K562 (cell line): ENCODE data around the gene KCNH2. TPM values are rescaled to one million over a fixed set of nuclear protein-coding genes. Genes with fewer than 3 reads are reported as not detected.

Experiments used
- BRD9 ChIP-seq: fragments of 450-650 bp; IDR thresholded peaks from 2 replicates; pipeline ENCODE4 v1.6.1; 2018; ENCODE audit warnings: low read depth; ENCODE audit not compliant: partially characterized antibody
- CHCHD3 ChIP-seq: fragments of 250-450 bp; sonication (Bioruptor Pico); IDR thresholded peaks from 2 replicates; pipeline ENCODE4 v2.1.2; 2022; ENCODE audit warnings: mild to moderate bottlenecking
- CHD4 ChIP-seq: fragments of 200-600 bp; sonication (generic); IDR thresholded peaks from 3 replicates; pipeline ENCODE4 v1.6.1; 2012; ENCODE audit warnings: low read depth, mild to moderate bottlenecking, mixed read lengths, low read length, inconsistent platforms; ENCODE audit not compliant: insufficient read depth, insufficient replicate concordance, poor library complexity, severe bottlenecking
- CXXC5 ChIP-seq: fragments of 250-450 bp; sonication (Bioruptor Pico); IDR thresholded peaks from 2 replicates; pipeline ENCODE4 v1.8.0; 2022; ENCODE audit warnings: inconsistent platforms, mild to moderate bottlenecking, moderate library complexity
- HNRNPLL ChIP-seq: fragments of 200-400 bp; formaldehyde crosslinking; IDR thresholded peaks from 2 replicates; pipeline ENCODE4 v1.6.1; 2017; ENCODE audit warnings: low read length, low read depth, mild to moderate bottlenecking; ENCODE audit not compliant: poor library complexity, severe bottlenecking
- IFI16 ChIP-seq: fragments of 250-450 bp; sonication (Bioruptor Pico); IDR thresholded peaks from 2 replicates; pipeline ENCODE4 v2.1.2; 2022; ENCODE audit warnings: mild to moderate bottlenecking, inconsistent platforms
- JUN ChIP-seq, 2 experiments: sonication (generic) in 1 of 2; formaldehyde crosslinking in 1 of 2; IDR thresholded peaks; 2 replicates each; pipeline versions ENCODE4 v1.6.1 to v1.8.0; 2012 to 2022; ENCODE audit warnings: borderline replicate concordance in 2 of 2, mild to moderate bottlenecking in 2 of 2, improper control_type of control experiment in 1 of 2, low read depth in 1 of 2, low read length in 1 of 2, missing genetic modification reagents in 1 of 2
- MCM3 ChIP-seq: fragments of 450-650 bp; IDR thresholded peaks from 2 replicates; pipeline ENCODE4 v1.6.1; 2016
- MIER1 ChIP-seq: fragments of 450-650 bp; IDR thresholded peaks from 2 replicates; pipeline ENCODE4 v1.6.1; 2016; ENCODE audit warnings: antibody characterized with exemption, mild to moderate bottlenecking, low read depth
- NELFE ChIP-seq: IDR thresholded peaks from 2 replicates; pipeline ENCODE4 v1.6.1; 2011; ENCODE audit warnings: mild to moderate bottlenecking; ENCODE audit not compliant: insufficient read depth, insufficient read length
- PML ChIP-seq: IDR thresholded peaks from 2 replicates; pipeline ENCODE4 v1.6.1; 2012; ENCODE audit warnings: low read length, inconsistent platforms
- RBFOX2 ChIP-seq: fragments of 200-400 bp; formaldehyde crosslinking; IDR thresholded peaks from 2 replicates; pipeline ENCODE4 v1.6.1; 2017; ENCODE audit warnings: low read depth, mild to moderate bottlenecking, low read length, moderate library complexity
- TAF9B ChIP-seq: fragments of 450-650 bp; IDR thresholded peaks from 2 replicates; pipeline ENCODE4 v1.6.1; 2018; ENCODE audit warnings: mild to moderate bottlenecking; ENCODE audit not compliant: partially characterized antibody
- TRIM28 ChIP-seq: fragments of 450-650 bp; IDR thresholded peaks from 2 replicates; pipeline ENCODE4 v1.6.1; 2017
- ZNF239 ChIP-seq: fragments of 250-450 bp; sonication (Bioruptor Pico); IDR thresholded peaks from 2 replicates; pipeline ENCODE4 v1.4.0; 2020; ENCODE audit warnings: mild to moderate bottlenecking
- ZNF431 ChIP-seq: sonication (generic); formaldehyde crosslinking; IDR thresholded peaks from 2 replicates; pipeline ENCODE4 v1.8.0; 2022; ENCODE audit warnings: mild to moderate bottlenecking, missing genetic modification reagents
- ZNF436 ChIP-seq: fragments of 250-450, 450-650 bp; sonication (Bioruptor Pico); formaldehyde crosslinking; IDR thresholded peaks from 2 replicates; pipeline ENCODE4 v1.7.0; 2020; ENCODE audit warnings: mild to moderate bottlenecking
- ZNF785 ChIP-seq: fragments of 250-450 bp; sonication (Bioruptor Pico); IDR thresholded peaks from 2 replicates; pipeline ENCODE4 v1.4.0; 2020; ENCODE audit warnings: mild to moderate bottlenecking
- polyA plus RNA-seq, 8 experiments: library from polyadenylated mRNA; depleted of rRNA in 4 of 8; stranded (reverse) in 5 of 8; unstranded in 3 of 8; fragments of >200 nt; fragmentation: Nextera tagmentation in 2 of 8; fragmentation: Illumina TruSeq in 1 of 8; extraction: Ambion mirVana in 2 of 8; extraction: Trizol in 1 of 8; gene quantifications; 2 replicates each; pipeline versions ENCODE4 v1.2.1 to v1.2.3, GENCODE V29; 2011 to 2014; ENCODE audit warnings: inconsistent platforms in 1 of 8, missing spikeins in 1 of 8
- total RNA-seq, 7 experiments: library from RNA; depleted of rRNA in 6 of 7; stranded (reverse); fragments of >200 nt in 6 of 7; fragmentation: Illumina TruSeq in 2 of 7; extraction: Trizol in 2 of 7; gene quantifications; 2 replicates each; pipeline versions ENCODE4 v1.2.1 to v1.2.3, GENCODE V29; 2011 to 2021; ENCODE audit warnings: low replicate concordance in 1 of 7
- TF ChIP-seq, protein P1 (sequence below): fragments of 250-450 bp; sonication (Bioruptor Pico); IDR thresholded peaks from 2 replicates; pipeline ENCODE4 v1.4.0; 2020; ENCODE audit warnings: mild to moderate bottlenecking, moderate library complexity
- TF ChIP-seq, protein P2 (sequence below): sonication (generic); formaldehyde crosslinking; IDR thresholded peaks from 2 replicates; pipeline ENCODE4 v1.8.0; 2022; ENCODE audit warnings: mild to moderate bottlenecking, missing genetic modification reagents
- TF ChIP-seq, protein P3 (sequence below): fragments of 250-450 bp; sonication (Bioruptor Pico); IDR thresholded peaks from 2 replicates; pipeline ENCODE4 v1.8.0; 2021; ENCODE audit warnings: borderline replicate concordance, mild to moderate bottlenecking, moderate library complexity; ENCODE audit not compliant: poor library complexity, severe bottlenecking
- TF ChIP-seq, protein P4 (sequence below): IDR thresholded peaks from 2 replicates; pipeline ENCODE4 v1.6.1; 2011; ENCODE audit not compliant: insufficient read length; ENCODE audit errors: extremely low read depth
- TF ChIP-seq, protein P5 (sequence below): fragments of 250-450 bp; sonication (Bioruptor Pico); IDR thresholded peaks from 2 replicates; pipeline ENCODE4 v1.5.0; 2021

The KCNH2 gene
- total and polyA plus RNA-seq, 9 of the 15 experiments (the other 6 are each of a cell fraction or from before 2014, with no cell fraction given) = 18.1 to 368 (median 218) TPM

DNA sequence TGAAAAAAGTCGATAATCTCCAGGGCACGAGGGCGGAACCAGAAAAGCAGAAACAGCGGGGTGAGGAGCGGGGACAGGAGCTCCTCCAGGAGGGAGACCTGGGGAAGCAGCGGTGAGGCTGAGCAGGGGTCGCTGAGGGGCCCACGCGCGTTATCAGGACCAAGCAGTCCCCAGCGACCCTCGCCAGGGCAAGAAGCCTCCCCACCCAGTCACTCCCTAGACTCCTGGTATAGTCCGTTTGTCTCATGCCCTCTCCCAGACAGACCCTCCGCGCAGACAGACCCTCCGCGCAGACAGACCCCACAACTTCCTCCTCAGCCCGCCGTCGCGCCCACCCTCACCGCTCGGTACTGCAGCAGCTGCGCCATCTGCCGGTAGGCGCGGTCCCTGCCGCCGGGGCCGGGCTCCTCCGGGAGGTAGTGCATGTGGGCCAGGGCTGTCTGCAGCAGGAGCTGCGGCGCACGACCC is 39.9 kb upstream of the KCNH2 start (continued):
- TF ChIP-seq, protein P1, sequence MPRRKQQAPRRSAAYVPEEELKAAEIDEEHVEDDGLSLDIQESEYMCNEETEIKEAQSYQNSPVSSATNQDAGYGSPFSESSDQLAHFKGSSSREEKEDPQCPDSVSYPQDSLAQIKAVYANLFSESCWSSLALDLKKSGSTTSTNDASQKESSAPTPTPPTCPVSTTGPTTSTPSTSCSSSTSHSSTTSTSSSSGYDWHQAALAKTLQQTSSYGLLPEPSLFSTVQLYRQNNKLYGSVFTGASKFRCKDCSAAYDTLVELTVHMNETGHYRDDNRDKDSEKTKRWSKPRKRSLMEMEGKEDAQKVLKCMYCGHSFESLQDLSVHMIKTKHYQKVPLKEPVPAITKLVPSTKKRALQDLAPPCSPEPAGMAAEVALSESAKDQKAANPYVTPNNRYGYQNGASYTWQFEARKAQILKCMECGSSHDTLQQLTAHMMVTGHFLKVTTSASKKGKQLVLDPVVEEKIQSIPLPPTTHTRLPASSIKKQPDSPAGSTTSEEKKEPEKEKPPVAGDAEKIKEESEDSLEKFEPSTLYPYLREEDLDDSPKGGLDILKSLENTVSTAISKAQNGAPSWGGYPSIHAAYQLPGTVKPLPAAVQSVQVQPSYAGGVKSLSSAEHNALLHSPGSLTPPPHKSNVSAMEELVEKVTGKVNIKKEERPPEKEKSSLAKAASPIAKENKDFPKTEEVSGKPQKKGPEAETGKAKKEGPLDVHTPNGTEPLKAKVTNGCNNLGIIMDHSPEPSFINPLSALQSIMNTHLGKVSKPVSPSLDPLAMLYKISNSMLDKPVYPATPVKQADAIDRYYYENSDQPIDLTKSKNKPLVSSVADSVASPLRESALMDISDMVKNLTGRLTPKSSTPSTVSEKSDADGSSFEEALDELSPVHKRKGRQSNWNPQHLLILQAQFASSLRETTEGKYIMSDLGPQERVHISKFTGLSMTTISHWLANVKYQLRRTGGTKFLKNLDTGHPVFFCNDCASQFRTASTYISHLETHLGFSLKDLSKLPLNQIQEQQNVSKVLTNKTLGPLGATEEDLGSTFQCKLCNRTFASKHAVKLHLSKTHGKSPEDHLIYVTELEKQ (CRISPR knock-in tag) = no peak; the same call in 1 of the 2 replicates
- TF ChIP-seq CHD4 = peak; percentile 79
- TF ChIP-seq ZNF431 (CRISPR knock-in tag) = peak; percentile 50; the same call in 1 of the 2 replicates
- TF ChIP-seq RBFOX2 = peak; percentile 81
- peak; percentile 62; the same call in 1 of the 2 replicates for TF ChIP-seq MIER1
- TF ChIP-seq ZNF436 (CRISPR knock-in tag) = no peak
- TF ChIP-seq, protein P2, sequence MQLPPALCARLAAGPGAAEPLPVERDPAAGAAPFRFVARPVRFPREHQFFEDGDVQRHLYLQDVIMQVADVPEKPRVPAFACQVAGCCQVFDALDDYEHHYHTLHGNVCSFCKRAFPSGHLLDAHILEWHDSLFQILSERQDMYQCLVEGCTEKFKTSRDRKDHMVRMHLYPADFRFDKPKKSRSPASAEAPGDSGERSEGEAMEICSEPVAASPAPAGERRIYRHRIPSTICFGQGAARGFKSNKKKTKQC (CRISPR knock-in tag) = peak; percentile 71; the same call in 1 of the 2 replicates
- TF ChIP-seq TAF9B = no peak
- TF ChIP-seq, protein P3, sequence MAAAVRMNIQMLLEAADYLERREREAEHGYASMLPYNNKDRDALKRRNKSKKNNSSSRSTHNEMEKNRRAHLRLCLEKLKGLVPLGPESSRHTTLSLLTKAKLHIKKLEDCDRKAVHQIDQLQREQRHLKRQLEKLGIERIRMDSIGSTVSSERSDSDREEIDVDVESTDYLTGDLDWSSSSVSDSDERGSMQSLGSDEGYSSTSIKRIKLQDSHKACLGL (CRISPR knock-in tag) = no peak
- TF ChIP-seq ZNF239 (CRISPR knock-in tag) = no peak
- no peak for TF ChIP-seq PML
- TF ChIP-seq ZNF785 = no peak
- TF ChIP-seq CXXC5 (CRISPR knock-in tag) = peak; percentile 68
- TF ChIP-seq, protein P4, sequence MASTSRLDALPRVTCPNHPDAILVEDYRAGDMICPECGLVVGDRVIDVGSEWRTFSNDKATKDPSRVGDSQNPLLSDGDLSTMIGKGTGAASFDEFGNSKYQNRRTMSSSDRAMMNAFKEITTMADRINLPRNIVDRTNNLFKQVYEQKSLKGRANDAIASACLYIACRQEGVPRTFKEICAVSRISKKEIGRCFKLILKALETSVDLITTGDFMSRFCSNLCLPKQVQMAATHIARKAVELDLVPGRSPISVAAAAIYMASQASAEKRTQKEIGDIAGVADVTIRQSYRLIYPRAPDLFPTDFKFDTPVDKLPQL = no peak
- peak; percentile 55; the same call in 1 of the 2 replicates for TF ChIP-seq TRIM28
- TF ChIP-seq NELFE = no peak
- peak; percentile 32 for TF ChIP-seq HNRNPLL
- no peak for TF ChIP-seq CHCHD3 (CRISPR knock-in tag)
- TF ChIP-seq JUN (IDR thresholded peaks at IDR 0.05; ENCODE audit: borderline replicate concordance, low read depth, low read length) = peak; percentile 20; the same call in 1 of the 2 replicates
- no peak; the same call in 1 of the 2 replicates for TF ChIP-seq JUN (CRISPR knock-in tag; IDR thresholded peaks at IDR 0.05; ENCODE audit: borderline replicate concordance)
- TF ChIP-seq, protein P5, sequence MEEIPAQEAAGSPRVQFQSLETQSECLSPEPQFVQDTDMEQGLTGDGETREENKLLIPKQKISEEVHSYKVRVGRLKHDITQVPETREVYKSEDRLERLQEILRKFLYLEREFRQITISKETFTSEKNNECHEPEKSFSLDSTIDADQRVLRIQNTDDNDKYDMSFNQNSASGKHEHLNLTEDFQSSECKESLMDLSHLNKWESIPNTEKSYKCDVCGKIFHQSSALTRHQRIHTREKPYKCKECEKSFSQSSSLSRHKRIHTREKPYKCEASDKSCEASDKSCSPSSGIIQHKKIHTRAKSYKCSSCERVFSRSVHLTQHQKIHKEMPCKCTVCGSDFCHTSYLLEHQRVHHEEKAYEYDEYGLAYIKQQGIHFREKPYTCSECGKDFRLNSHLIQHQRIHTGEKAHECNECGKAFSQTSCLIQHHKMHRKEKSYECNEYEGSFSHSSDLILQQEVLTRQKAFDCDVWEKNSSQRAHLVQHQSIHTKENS = no peak
- TF ChIP-seq BRD9 = peak; percentile 98
- no peak for TF ChIP-seq IFI16 (CRISPR knock-in tag)
- TF ChIP-seq MCM3 = no peak
